ENCODE data around the gene AOX1. TPM values are rescaled to one million over a fixed set of nuclear protein-coding genes. Genes with fewer than 3 reads are reported as not detected.

The AOX1 gene
- total and polyA plus RNA-seq, 10 of the 15 experiments (the other 5 are each of a cell fraction or from before 2014, with no cell fraction given) = 0.03 to 0.56 (median 0.19) TPM; not detected in 6

DNA sequence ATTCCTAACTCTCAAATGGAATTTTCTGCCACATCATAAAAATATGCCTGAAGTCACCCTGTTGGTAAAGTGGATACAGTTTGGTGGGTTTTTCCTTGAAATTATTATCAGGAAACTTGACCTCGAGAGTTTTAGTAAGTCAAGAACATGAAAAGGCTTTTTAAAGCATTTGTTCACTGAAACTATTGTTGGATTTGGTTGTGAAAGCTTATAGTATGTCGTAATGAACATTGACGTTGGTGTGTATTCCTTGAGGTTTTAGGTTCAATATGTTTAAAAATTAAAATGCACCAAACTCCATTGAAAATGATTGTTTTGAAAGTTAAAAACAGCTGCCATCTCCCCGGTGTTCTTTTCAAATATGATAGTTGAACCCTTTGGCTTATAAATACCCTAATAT, 30.8 kb downstream of the AOX1 start:
- Histone ChIP-seq H4K20me1 (ENCODE audit: control insufficient read depth, insufficient read depth) (no peaks in the 10 kb centered on the region), H3K27ac (ENCODE audit: control insufficient read depth, insufficient read depth) (no peak overlapping the region), H3K9me3 (replicated peaks; ENCODE audit: control insufficient read depth, insufficient read depth, low read length) (no peaks in the 10 kb centered on the region), H3K27me3 (replicated peaks in 1 of 2; ENCODE audit: control insufficient read depth in 2 of 2, insufficient read depth in 2 of 2, low read length in 1 of 2) (no peaks in the 10 kb centered on the region; a peak in 1 of 4 replicates), H3K79me2 (ENCODE audit: control insufficient read depth, insufficient read depth, low read length) (no peaks in the 10 kb centered on the region), H3K4me2 (ENCODE audit: control insufficient read depth, insufficient read depth) (no peak overlapping the region), H2AFZ (ENCODE audit: control insufficient read depth, low read depth, low read length) (no peak overlapping the region), H3K9ac (ENCODE audit: control insufficient read depth, insufficient read depth, low read length) (no peak overlapping the region), H3K4me1 (ENCODE audit: control insufficient read depth, insufficient read depth, low read length) (peaks cover 5% of the 10 kb centered on the region), H3K4me3 (no peak overlapping the region), H3K36me3 (ENCODE audit: control insufficient read depth in 2 of 2, insufficient read depth in 2 of 2, low read length in 1 of 2) (no peaks in the 10 kb centered on the region)
- 79% methylated on average over 4 of the region's 4 CpGs for WGBS (ENCODE audit: insufficient coverage, insufficient replicate concordance, low lambda C conversion rate, missing lambda C conversion rate)
- SMC1A ChIA-PET (ENCODE audit: uncharacterized antibody, unreplicated experiment) = interaction anchor here (1.7 to 2.0 kb wide), 2 partner anchors 10 to 132 kb away, joined by 5 to 6 read pairs; no protein-coding TSS in a partner anchor
- TF ChIP-seq RELA (IDR thresholded peaks at IDR 0.05; ENCODE audit: borderline replicate concordance, partially characterized antibody) = no peak
- no peak for TF ChIP-seq RBBP5 (conservative IDR thresholded peaks at IDR 0.05)
- TF ChIP-seq, protein P1, sequence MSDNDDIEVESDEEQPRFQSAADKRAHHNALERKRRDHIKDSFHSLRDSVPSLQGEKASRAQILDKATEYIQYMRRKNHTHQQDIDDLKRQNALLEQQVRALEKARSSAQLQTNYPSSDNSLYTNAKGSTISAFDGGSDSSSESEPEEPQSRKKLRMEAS (IDR thresholded peaks at IDR 0.05; ENCODE audit: low read depth, low read length) = no peak
- no peak for TF ChIP-seq SMC3 (IDR thresholded peaks at IDR 0.05; ENCODE audit: borderline replicate concordance, low read length)
- no peak for TF ChIP-seq RAD21 (IDR thresholded peaks at IDR 0.05; ENCODE audit: insufficient read depth, low read depth, low read length)
- TF ChIP-seq, protein P2, sequence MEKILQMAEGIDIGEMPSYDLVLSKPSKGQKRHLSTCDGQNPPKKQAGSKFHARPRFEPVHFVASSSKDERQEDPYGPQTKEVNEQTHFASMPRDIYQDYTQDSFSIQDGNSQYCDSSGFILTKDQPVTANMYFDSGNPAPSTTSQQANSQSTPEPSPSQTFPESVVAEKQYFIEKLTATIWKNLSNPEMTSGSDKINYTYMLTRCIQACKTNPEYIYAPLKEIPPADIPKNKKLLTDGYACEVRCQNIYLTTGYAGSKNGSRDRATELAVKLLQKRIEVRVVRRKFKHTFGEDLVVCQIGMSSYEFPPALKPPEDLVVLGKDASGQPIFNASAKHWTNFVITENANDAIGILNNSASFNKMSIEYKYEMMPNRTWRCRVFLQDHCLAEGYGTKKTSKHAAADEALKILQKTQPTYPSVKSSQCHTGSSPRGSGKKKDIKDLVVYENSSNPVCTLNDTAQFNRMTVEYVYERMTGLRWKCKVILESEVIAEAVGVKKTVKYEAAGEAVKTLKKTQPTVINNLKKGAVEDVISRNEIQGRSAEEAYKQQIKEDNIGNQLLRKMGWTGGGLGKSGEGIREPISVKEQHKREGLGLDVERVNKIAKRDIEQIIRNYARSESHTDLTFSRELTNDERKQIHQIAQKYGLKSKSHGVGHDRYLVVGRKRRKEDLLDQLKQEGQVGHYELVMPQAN (conservative IDR thresholded peaks at IDR 0.05) = no peak
- no peak for TF ChIP-seq POLR2AphosphoS5 (IDR thresholded peaks at IDR 0.05; ENCODE audit: low read length)
- TF ChIP-seq SMAD5 (IDR thresholded peaks at IDR 0.05; ENCODE audit: low read depth) = no peak
- TF ChIP-seq SREBF2 (IDR thresholded peaks at IDR 0.05; ENCODE audit: low read length) = no peak
- TF ChIP-seq PML (IDR thresholded peaks at IDR 0.05; ENCODE audit: low read length) = no peak
- no peak for TF ChIP-seq POLR2AphosphoS2 (IDR thresholded peaks at IDR 0.05; ENCODE audit: low read depth, low read length)
- no peak for TF ChIP-seq NRF1 (conservative IDR thresholded peaks at IDR 0.05; ENCODE audit: low read depth, low read length)
- TF ChIP-seq, protein P3, sequence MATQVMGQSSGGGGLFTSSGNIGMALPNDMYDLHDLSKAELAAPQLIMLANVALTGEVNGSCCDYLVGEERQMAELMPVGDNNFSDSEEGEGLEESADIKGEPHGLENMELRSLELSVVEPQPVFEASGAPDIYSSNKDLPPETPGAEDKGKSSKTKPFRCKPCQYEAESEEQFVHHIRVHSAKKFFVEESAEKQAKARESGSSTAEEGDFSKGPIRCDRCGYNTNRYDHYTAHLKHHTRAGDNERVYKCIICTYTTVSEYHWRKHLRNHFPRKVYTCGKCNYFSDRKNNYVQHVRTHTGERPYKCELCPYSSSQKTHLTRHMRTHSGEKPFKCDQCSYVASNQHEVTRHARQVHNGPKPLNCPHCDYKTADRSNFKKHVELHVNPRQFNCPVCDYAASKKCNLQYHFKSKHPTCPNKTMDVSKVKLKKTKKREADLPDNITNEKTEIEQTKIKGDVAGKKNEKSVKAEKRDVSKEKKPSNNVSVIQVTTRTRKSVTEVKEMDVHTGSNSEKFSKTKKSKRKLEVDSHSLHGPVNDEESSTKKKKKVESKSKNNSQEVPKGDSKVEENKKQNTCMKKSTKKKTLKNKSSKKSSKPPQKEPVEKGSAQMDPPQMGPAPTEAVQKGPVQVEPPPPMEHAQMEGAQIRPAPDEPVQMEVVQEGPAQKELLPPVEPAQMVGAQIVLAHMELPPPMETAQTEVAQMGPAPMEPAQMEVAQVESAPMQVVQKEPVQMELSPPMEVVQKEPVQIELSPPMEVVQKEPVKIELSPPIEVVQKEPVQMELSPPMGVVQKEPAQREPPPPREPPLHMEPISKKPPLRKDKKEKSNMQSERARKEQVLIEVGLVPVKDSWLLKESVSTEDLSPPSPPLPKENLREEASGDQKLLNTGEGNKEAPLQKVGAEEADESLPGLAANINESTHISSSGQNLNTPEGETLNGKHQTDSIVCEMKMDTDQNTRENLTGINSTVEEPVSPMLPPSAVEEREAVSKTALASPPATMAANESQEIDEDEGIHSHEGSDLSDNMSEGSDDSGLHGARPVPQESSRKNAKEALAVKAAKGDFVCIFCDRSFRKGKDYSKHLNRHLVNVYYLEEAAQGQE (IDR thresholded peaks at IDR 0.05; ENCODE audit: low read depth, low read length) = no peak
- TF ChIP-seq, protein P4, sequence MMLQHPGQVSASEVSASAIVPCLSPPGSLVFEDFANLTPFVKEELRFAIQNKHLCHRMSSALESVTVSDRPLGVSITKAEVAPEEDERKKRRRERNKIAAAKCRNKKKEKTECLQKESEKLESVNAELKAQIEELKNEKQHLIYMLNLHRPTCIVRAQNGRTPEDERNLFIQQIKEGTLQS (IDR thresholded peaks at IDR 0.05; ENCODE audit: borderline replicate concordance, extremely low read depth, low read depth, low read length) = no peak
- no peak for TF ChIP-seq DPF2 (IDR thresholded peaks at IDR 0.05)
- TF ChIP-seq ZBED1 (IDR thresholded peaks at IDR 0.05; ENCODE audit: borderline replicate concordance) = no peak
- TF ChIP-seq, protein P5, sequence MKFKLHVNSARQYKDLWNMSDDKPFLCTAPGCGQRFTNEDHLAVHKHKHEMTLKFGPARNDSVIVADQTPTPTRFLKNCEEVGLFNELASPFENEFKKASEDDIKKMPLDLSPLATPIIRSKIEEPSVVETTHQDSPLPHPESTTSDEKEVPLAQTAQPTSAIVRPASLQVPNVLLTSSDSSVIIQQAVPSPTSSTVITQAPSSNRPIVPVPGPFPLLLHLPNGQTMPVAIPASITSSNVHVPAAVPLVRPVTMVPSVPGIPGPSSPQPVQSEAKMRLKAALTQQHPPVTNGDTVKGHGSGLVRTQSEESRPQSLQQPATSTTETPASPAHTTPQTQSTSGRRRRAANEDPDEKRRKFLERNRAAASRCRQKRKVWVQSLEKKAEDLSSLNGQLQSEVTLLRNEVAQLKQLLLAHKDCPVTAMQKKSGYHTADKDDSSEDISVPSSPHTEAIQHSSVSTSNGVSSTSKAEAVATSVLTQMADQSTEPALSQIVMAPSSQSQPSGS (IDR thresholded peaks at IDR 0.05; ENCODE audit: low read length) = no peak
- no peak for TF ChIP-seq WRNIP1 (IDR thresholded peaks at IDR 0.05; ENCODE audit: borderline replicate concordance, low read depth, low read length)
- in situ Hi-C loops (cut with MboI) = no loop called here
- no peak for DNase-seq (ENCODE audit: low read depth, low spot score)
- CTCF ChIA-PET = interaction anchor here (1.1 to 1.3 kb wide), 2 partner anchors 15 to 83 kb away, joined by 3 read pairs; no protein-coding TSS in a partner anchor
- no peak for ATAC-seq
- POLR2A ChIA-PET = interaction anchor here (0.6 kb wide), 1 partner anchor 271 kb away, joined by 8 read pairs; no protein-coding TSS in a partner anchor
- RAD21 ChIA-PET (ENCODE audit: unreplicated experiment) = interaction anchor here (0.6 kb wide), 1 partner anchor 33 kb away, joined by 3 read pairs; no protein-coding TSS in a partner anchor
- no peak for FAIRE-seq
- intact Hi-C loops (cut with micrococcal nuclease; ENCODE audit: unreplicated experiment) = no loop called here
- no TSS peak for BruUV-seq (replicated peaks)

Data from GM12878 (cell line).